ENCODE measurements around the gene KIF23.
A peak's percentile ranks its signal among the peaks of the same experiment; 100 is the strongest.
"Not testable (repeated sequence)": the region's sequence is repeated elsewhere in the genome, so short reads cannot be mapped to it uniquely, and the experiment has no call there.

KIF23 gene

GRCh38 chr15:69413822-69414700, at the start of gene KIF23:
Gene KIF23 (plus strand): TSS chr15:69414349. CDS start chr15:69414466, 117 bp downstream.
- DNase-seq (ENCODE audit: low read depth), result peak; percentile 84

- DNase-seq (ENCODE audit: low read depth), result no peak
These were observed 46.9 kb upstream of the KIF23 start for GRCh38 chr15:69367236-69367635.

- no peak for DNase-seq (ENCODE audit: low read depth)
These were observed 44.5 kb upstream of the KIF23 start for GRCh38 chr15:69369631-69370030.

- DNase-seq (ENCODE audit: low read depth), result no peak
These were observed 40.7 kb upstream of the KIF23 start for GRCh38 chr15:69373406-69373805.

- DNase-seq (ENCODE audit: low read depth), result no peak
These were observed 38.9 kb upstream of the KIF23 start for GRCh38 chr15:69375151-69375790.

GRCh38 chr15:69377216-69377970, 36.8 kb upstream of the KIF23 start:
- DNase-seq (ENCODE audit: low read depth), result no peak

GRCh38 chr15:69380100-69380725, 33.9 kb upstream of the KIF23 start:
- DNase-seq (ENCODE audit: low read depth), result no peak

GRCh38 chr15:69380726-69381105, 33.4 kb upstream of the KIF23 start:
- no peak for DNase-seq (ENCODE audit: low read depth)

GRCh38 chr15:69382176-69382575, 32.0 kb upstream of the KIF23 start:
- DNase-seq (ENCODE audit: low read depth), result not testable (repeated sequence)

- not testable (repeated sequence) for DNase-seq (ENCODE audit: low read depth)
These were observed 30.1 kb upstream of the KIF23 start for GRCh38 chr15:69384066-69384465.

GRCh38 chr15:69384626-69385598, 29.2 kb upstream of the KIF23 start:
- DNase-seq (ENCODE audit: low read depth), result no peak

- DNase-seq (ENCODE audit: low read depth), result no peak
These were observed 28.3 kb upstream of the KIF23 start for GRCh38 chr15:69385831-69386230.

GRCh38 chr15:69386284-69386683, 27.9 kb upstream of the KIF23 start:
- no peak for DNase-seq (ENCODE audit: low read depth)

GRCh38 chr15:69388260-69388705, 25.9 kb upstream of the KIF23 start:
- no peak for DNase-seq (ENCODE audit: low read depth)

GRCh38 chr15:69389426-69389825, 24.7 kb upstream of the KIF23 start:
- no peak for DNase-seq (ENCODE audit: low read depth)

- peak; percentile 54 for DNase-seq (ENCODE audit: low read depth)
These were observed 23.6 kb upstream of the KIF23 start for GRCh38 chr15:69390575-69390974.

GRCh38 chr15:69391046-69391757, 22.9 kb upstream of the KIF23 start:
- no peak for DNase-seq (ENCODE audit: low read depth)

- no peak for DNase-seq (ENCODE audit: low read depth)
These were observed 21.8 kb upstream of the KIF23 start for GRCh38 chr15:69392352-69392751.

- no peak for DNase-seq (ENCODE audit: low read depth)
These were observed 20.2 kb upstream of the KIF23 start for GRCh38 chr15:69393831-69394491.

Measured in stromal cell of bone marrow (primary cell).